ENCODE data around the gene ARAP2.

The ARAP2 gene

GRCh38 chr4:36209941-36210649 is 34.2 kb downstream of the ARAP2 start:
- Histone ChIP-seq H3K9me2 (replicated peaks; ENCODE audit: insufficient read depth, low read length) (no peaks in the 10 kb centered on the region), H3K36me3 (ENCODE audit: low read length) (no peaks in the 10 kb centered on the region)
- TF ChIP-seq EZH2phosphoT487 (conservative IDR thresholded peaks at IDR 0.05; ENCODE audit: low read length) (no peak), CTCF (IDR thresholded peaks at IDR 0.05; ENCODE audit: insufficient read depth, low read length, poor library complexity, severe bottlenecking) (no peak)

GRCh38 chr4:36208893-36209473 is 35.3 kb downstream of the ARAP2 start:
- Histone ChIP-seq H3K27ac (ENCODE audit: low read depth, low read length) (no peak overlapping the region), H3K36me3 (ENCODE audit: low read length) (no peaks in the 10 kb centered on the region), H3K79me2 (ENCODE audit: insufficient read depth, low read length) (no peaks in the 10 kb centered on the region), H4K20me1 (ENCODE audit: low read depth, low read length) (no peaks in the 10 kb centered on the region), H3K9me2 (replicated peaks; ENCODE audit: insufficient read depth, low read length) (no peaks in the 10 kb centered on the region), H3K4me2 (ENCODE audit: low read depth, low read length, poor library complexity, severe bottlenecking) (no peak overlapping the region), H3K27me3 (ENCODE audit: low read length) (no peaks in the 10 kb centered on the region), H3K4me3 (ENCODE audit: insufficient read depth, low read length, poor library complexity, severe bottlenecking) (no peak overlapping the region), H3F3A (ENCODE audit: insufficient read depth) (no peaks in the 10 kb centered on the region), H3K9ac (ENCODE audit: low read length) (no peak overlapping the region), H3K9me3 (ENCODE audit: insufficient read depth, low read length) (no peaks in the 10 kb centered on the region), H2AFZ (ENCODE audit: low read depth, low read length, severe bottlenecking) (no peak overlapping the region)
- TF ChIP-seq CTCF (IDR thresholded peaks at IDR 0.05; ENCODE audit: insufficient read depth, low read length, poor library complexity, severe bottlenecking) (no peak), EZH2phosphoT487 (conservative IDR thresholded peaks at IDR 0.05; ENCODE audit: low read length) (no peak)

More at GRCh38 chr4:36209941-36210649, 34.2 kb downstream of the ARAP2 start:
- Histone ChIP-seq H3K9ac (ENCODE audit: low read length) (no peak overlapping the region), H3K9me3 (ENCODE audit: insufficient read depth, low read length) (no peaks in the 10 kb centered on the region), H3K27ac (ENCODE audit: low read depth, low read length) (no peak overlapping the region), H3K4me2 (ENCODE audit: low read depth, low read length, poor library complexity, severe bottlenecking) (no peak overlapping the region), H3K4me3 (ENCODE audit: insufficient read depth, low read length, poor library complexity, severe bottlenecking) (no peak overlapping the region), H3K79me2 (ENCODE audit: insufficient read depth, low read length) (no peaks in the 10 kb centered on the region), H3F3A (ENCODE audit: insufficient read depth) (no peaks in the 10 kb centered on the region), H2AFZ (ENCODE audit: low read depth, low read length, severe bottlenecking) (no peak overlapping the region), H3K27me3 (ENCODE audit: low read length) (no peaks in the 10 kb centered on the region), H4K20me1 (ENCODE audit: low read depth, low read length) (no peaks in the 10 kb centered on the region)

- no peaks in the 10 kb centered on the region for H3K9me2 ChIP-seq (replicated peaks; ENCODE audit: insufficient read depth, low read length)
- no peaks in the 10 kb centered on the region for H3F3A ChIP-seq (ENCODE audit: insufficient read depth)
- TF ChIP-seq CTCF (IDR thresholded peaks at IDR 0.05; ENCODE audit: insufficient read depth, low read length, poor library complexity, severe bottlenecking): no peak
- no peak for TF ChIP-seq EZH2phosphoT487 (conservative IDR thresholded peaks at IDR 0.05; ENCODE audit: low read length)
- H2AFZ ChIP-seq (ENCODE audit: low read depth, low read length, severe bottlenecking): no peak overlapping the region
- H4K20me1 ChIP-seq (ENCODE audit: low read depth, low read length): no peaks in the 10 kb centered on the region
- no peak overlapping the region for H3K4me3 ChIP-seq (ENCODE audit: insufficient read depth, low read length, poor library complexity, severe bottlenecking)
- H3K79me2 ChIP-seq (ENCODE audit: insufficient read depth, low read length): no peaks in the 10 kb centered on the region
- no peak overlapping the region for H3K27ac ChIP-seq (ENCODE audit: low read depth, low read length)
- H3K36me3 ChIP-seq (ENCODE audit: low read length): no peaks in the 10 kb centered on the region
- H3K9me3 ChIP-seq (ENCODE audit: insufficient read depth, low read length): no peaks in the 10 kb centered on the region
- no peaks in the 10 kb centered on the region for H3K27me3 ChIP-seq (ENCODE audit: low read length)
- no peak overlapping the region for H3K9ac ChIP-seq (ENCODE audit: low read length)
- no peak overlapping the region for H3K4me2 ChIP-seq (ENCODE audit: low read depth, low read length, poor library complexity, severe bottlenecking)
These were observed 36.3 kb downstream of the ARAP2 start for GRCh38 chr4:36207831-36208520.

All from SU-DHL-6 (cell line).